ENCODE data around the gene ARL14.

- TF ChIP-seq CTCF (IDR thresholded peaks at IDR 0.05; ENCODE audit: poor library complexity, severe bottlenecking), result no peak
- TF ChIP-seq POLR2AphosphoS5 (IDR thresholded peaks at IDR 0.05), result no peak
- no peak for TF ChIP-seq EP300 (conservative IDR thresholded peaks at IDR 0.05; ENCODE audit: poor library complexity, severe bottlenecking)
- TF ChIP-seq MXI1 (conservative IDR thresholded peaks at IDR 0.05; ENCODE audit: poor library complexity, severe bottlenecking), result no peak
- TF ChIP-seq TAF1 (IDR thresholded peaks at IDR 0.05; ENCODE audit: low read depth), result no peak
- no peak for TF ChIP-seq EZH2 (IDR thresholded peaks at IDR 0.05; ENCODE audit: borderline replicate concordance, insufficient read depth, low read length, poor library complexity, severe bottlenecking)
- no peak for TF ChIP-seq REST (IDR thresholded peaks at IDR 0.05; ENCODE audit: borderline replicate concordance)
These were observed 32.7 kb downstream of the ARL14 start for GRCh38 chr3:160709477-160710182.

Measured in neural cell (in vitro differentiated cells).